ENCODE measurements around the gene PSMF1. TPM values are rescaled to one million over a fixed set of nuclear protein-coding genes. Genes with fewer than 3 reads are reported as not detected.

The PSMF1 gene
- total RNA-seq, 1 experiment from 2014 or later: 90.8 TPM

DNA sequence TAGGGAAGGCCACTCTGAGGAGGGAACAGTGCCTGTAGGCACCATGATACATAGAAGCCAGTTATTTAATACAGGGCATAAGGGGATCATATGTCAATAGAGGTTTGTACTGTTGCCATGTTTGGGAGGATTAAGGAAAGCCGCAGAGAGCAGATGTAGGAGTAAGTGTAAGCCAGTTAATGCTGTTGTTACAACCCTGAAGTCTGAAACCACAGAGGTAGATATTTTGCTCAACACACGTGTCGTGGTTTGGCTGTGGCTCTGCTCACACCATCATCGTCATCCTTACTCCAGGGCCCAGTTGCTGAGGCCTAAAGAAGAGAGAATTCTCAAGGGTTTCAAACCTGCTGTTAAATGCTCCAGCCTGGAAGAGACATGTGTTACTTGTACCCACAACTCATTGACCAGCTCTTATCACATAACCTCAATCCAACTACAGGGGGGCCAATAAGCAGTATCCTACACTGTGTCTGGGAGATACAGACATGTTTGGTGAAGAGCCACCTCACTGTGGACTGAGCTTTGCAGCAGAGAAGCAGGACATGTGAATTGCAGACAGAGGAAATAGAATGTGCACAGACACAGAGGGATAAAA lies 31.0 kb upstream of the PSMF1 start:
- no peaks in the 10 kb centered on the region for H3K79me1 ChIP-seq (ENCODE audit: insufficient read depth, low read depth, low read length, poor library complexity, severe bottlenecking)
- Mint-ChIP-seq H3K36me3 (ENCODE audit: insufficient read depth in 1 of 3, low read depth in 3 of 3) (peaks cover 4 to 6% (median 5%) of the 10 kb centered on the region in 3 experiments; a peak in 5 of 7 replicates), H3K27me3 (ENCODE audit: low read depth) (peaks cover 9% of the 10 kb centered on the region), H3K9me3 (peaks cover 24 to 33% of the 10 kb centered on the region in 2 experiments), H3K4me3 (no peak overlapping the region), H3K4me1 (peaks cover 7 to 9% of the 10 kb centered on the region in 2 experiments), H3K27ac (no peak overlapping the region)
- H3K14ac ChIP-seq (ENCODE audit: insufficient read depth, low read length): no peak overlapping the region
- H2AK5ac ChIP-seq (ENCODE audit: insufficient read length, low read length): no peak overlapping the region
- H3T11ph ChIP-seq (ENCODE audit: low read length): no peak overlapping the region
- H3K18ac ChIP-seq (ENCODE audit: insufficient read length, low read depth, low read length): no peak overlapping the region
- no peak overlapping the region for H2BK5ac ChIP-seq (ENCODE audit: insufficient read length, low read length)
- no peak overlapping the region for H2BK15ac ChIP-seq (ENCODE audit: low read depth, low read length)
- H2BK12ac ChIP-seq (ENCODE audit: insufficient read length, low read depth, low read length): no peak overlapping the region
- H2BK120ac ChIP-seq (ENCODE audit: low read depth, low read length, poor library complexity, severe bottlenecking): no peak overlapping the region
- no peak overlapping the region for H2BK20ac ChIP-seq (ENCODE audit: low read depth, low read length, poor library complexity, severe bottlenecking)
- H4K5ac ChIP-seq (ENCODE audit: insufficient read length, low read depth, low read length): no peak overlapping the region
- H3K4ac ChIP-seq (ENCODE audit: low read depth, low read length): no peak overlapping the region
- no peaks in the 10 kb centered on the region for H3K79me2 ChIP-seq (ENCODE audit: insufficient read depth, low read length)
- H3K4me1 ChIP-seq (ENCODE audit: insufficient read depth, low read length): no peaks in the 10 kb centered on the region
- H2AFZ ChIP-seq (ENCODE audit: low read length): no peak overlapping the region
- no peaks in the 10 kb centered on the region for H4K20me1 ChIP-seq (ENCODE audit: control insufficient read depth, insufficient read depth, insufficient read length)
- no peaks in the 10 kb centered on the region for H3K23me2 ChIP-seq (ENCODE audit: insufficient read length, low read depth, low read length, poor library complexity, severe bottlenecking)
- no peak overlapping the region for H4K91ac ChIP-seq (ENCODE audit: insufficient read length, low read depth, low read length)
- peaks cover 9% of the 10 kb centered on the region for H3K9me3 ChIP-seq (ENCODE audit: control insufficient read depth, low read depth, low read length)
- no peak overlapping the region for H3K23ac ChIP-seq (ENCODE audit: insufficient read length, low read depth, low read length)
- no peak overlapping the region for H3K9ac ChIP-seq (ENCODE audit: extremely low read depth, insufficient read length, low read length)
- no peak for DNase-seq
- H3K27me3 ChIP-seq (ENCODE audit: insufficient read depth, low read length): no peaks in the 10 kb centered on the region
- H4K8ac ChIP-seq (replicated peaks; ENCODE audit: insufficient read length, low read depth, low read length): no peak overlapping the region
- no peak overlapping the region for H3K56ac ChIP-seq (ENCODE audit: insufficient read length, low read depth, low read length)
- no peak overlapping the region for H3K4me2 ChIP-seq (ENCODE audit: insufficient read depth, insufficient read length, low read length)
- no peak for TF ChIP-seq CTCF (conservative IDR thresholded peaks at IDR 0.05)
- no peak overlapping the region for H3K27ac ChIP-seq (ENCODE audit: insufficient read length, low read depth, low read length)
- WGBS (ENCODE audit: extremely low coverage, insufficient read length, low lambda C conversion rate): no CpG with 5 or more reads among the region's 4 CpGs
